Stimulated activated naive CD8-positive, alpha-beta T cell treated with anti-CD3 and anti-CD28 coated beads, Interleukin-15, Interleukin-2, amounts not matched to agents 100 ng/mL and 50 ng/mL, for 24 hours (primary cell): ENCODE results near the gene DPH7.
"Not testable (repeated sequence)": the region's sequence is repeated elsewhere in the genome, so short reads cannot be mapped to it uniquely, and the experiment has no call there.

Source experiments
- H3K27ac Mint-ChIP-seq: one replicate; pipeline ENCODE4 v1.8.0; 2021; ENCODE audit warnings: mild to moderate bottlenecking, mixed read lengths
- H3K27me3 Mint-ChIP-seq: one replicate; pipeline ENCODE4 v1.8.0; 2021; ENCODE audit warnings: mixed read lengths
- H3K36me3 Mint-ChIP-seq: one replicate; pipeline ENCODE4 v1.8.0; 2021; ENCODE audit warnings: low read depth, mixed read lengths
- H3K4me1 Mint-ChIP-seq: one replicate; pipeline ENCODE4 v1.8.0; 2021; ENCODE audit warnings: low read depth, mixed read lengths
- H3K4me3 Mint-ChIP-seq: one replicate; pipeline ENCODE4 v1.8.0; 2021; ENCODE audit warnings: mild to moderate bottlenecking, mixed read lengths
- H3K9me3 Mint-ChIP-seq: one replicate; pipeline ENCODE4 v1.8.0; 2021; ENCODE audit warnings: mixed read lengths

DPH7 gene

DNA sequence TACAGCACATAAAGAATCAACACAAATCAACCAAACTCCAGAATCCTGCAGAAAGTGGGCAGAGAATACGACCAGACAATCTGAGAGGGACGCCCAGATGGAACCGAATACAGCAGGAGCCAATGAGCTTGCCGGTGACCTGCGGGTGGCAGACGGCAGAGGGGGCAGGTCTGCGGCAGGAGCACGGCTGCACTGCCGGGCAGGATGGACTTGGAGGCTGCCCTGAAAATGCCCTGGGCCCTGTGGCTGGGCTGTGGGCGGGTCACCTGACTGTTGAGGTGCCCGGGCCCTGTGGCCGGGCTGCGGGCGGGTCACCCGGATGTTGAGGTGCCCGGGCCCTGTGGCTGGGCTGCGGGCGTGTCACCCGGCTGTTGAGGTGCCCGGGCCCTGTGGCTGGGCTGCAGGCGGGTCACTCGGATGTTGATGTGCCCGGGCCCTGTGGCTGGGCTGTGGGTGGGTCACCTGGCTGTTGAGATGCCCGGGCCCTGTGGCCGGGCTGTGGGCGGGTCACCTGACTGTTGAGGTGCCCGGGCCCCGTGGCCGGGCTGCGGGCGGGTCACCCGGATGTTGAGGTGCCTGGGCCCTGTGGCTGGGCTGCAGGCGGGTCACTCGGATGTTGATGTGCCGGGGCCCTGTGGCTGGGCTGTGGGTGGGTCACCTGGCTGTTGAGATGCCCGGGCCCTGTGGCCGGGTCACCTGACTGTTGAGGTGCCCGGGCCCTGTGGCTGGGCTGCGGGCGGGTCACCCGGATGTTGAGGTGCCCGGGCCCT lies 64.7 kb downstream of the DPH7 start:
- H3K4me1 Mint-ChIP-seq, H3K27me3 Mint-ChIP-seq, H3K9me3 Mint-ChIP-seq, H3K36me3 Mint-ChIP-seq, H3K4me3 Mint-ChIP-seq, H3K27ac Mint-ChIP-seq: not testable (repeated sequence)

DNA sequence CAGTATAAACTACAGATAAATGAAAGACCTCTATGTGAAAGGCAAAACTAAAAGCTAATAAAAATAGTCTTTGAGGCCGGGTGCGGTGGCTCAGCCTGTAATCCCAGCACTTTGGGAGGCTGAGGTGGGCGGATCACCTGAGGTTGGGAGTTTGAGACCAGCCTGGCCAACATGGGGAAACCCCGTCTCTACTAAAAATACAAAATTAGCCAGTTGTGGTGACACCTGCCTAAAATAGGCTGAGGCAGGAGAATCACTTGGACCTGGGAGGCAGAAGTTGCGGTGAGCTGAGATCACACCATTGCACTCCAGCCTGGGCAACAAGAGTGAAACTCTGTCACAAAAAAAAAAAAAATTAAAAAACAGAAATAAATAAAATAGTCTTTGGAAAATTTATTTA lies 65.6 kb downstream of the DPH7 start:
- H3K9me3 Mint-ChIP-seq, H3K36me3 Mint-ChIP-seq, H3K27me3 Mint-ChIP-seq, H3K27ac Mint-ChIP-seq, H3K4me1 Mint-ChIP-seq, H3K4me3 Mint-ChIP-seq: not testable (repeated sequence)

DNA sequence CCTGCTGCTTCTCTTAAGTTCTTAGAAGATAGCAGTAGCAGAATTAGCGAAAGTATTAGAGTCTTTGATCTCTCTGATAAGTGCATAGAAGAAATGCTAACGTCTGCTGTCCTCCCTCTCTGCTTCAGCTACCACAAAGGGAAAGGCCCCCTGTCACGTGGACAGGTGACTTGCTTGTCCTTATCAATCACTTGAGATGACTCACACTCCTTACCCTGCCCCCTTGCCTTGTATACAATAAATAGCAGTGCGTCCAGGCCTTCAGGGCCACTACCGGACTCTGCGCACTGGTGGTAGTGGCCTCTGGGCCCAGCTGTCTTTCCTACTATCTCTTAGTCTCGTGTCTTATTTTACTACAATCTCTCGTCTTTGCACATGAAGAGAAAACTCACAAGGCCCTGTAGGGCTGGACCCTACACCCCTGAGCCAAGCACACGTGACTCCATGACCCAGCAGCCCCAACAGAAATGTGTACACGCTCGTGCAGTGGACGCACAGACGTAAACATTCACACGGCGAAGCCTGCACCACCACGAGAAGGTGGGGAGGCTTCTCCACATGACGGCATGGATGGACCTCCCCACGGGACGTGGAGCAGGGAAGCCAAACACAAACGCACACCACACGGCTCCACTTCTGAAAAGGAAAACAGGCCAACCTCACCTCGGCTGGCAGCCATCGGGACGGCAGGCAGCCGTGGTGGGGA lies 66.8 kb downstream of the DPH7 start:
- no peak overlapping the region for H3K4me3 Mint-ChIP-seq
- H3K9me3 Mint-ChIP-seq = no peaks in the 10 kb centered on the region
- no peaks in the 10 kb centered on the region for H3K27me3 Mint-ChIP-seq
- no peak overlapping the region for H3K27ac Mint-ChIP-seq
- no peaks in the 10 kb centered on the region for H3K36me3 Mint-ChIP-seq
- peaks cover 3% of the 10 kb centered on the region for H3K4me1 Mint-ChIP-seq

DNA sequence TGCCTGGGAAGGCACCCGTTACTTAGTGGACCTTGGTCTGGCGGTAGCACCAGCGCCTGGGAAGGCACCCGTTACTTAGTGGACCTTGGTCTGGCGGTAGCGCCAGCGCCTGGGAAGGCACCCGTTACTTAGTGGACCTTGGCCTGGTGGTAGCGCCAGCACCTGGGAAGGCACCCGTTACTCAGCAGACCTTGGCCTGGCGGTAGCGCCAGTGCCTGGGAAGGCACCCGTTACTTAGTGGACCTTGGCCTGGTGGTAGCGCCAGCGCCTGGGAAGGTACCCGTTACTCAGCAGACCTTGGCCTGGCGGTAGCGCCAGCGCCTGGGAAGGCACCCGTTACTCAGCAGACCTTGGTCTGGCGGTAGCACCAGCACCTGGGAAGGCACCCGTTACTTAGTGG lies 67.6 kb downstream of the DPH7 start:
- H3K36me3 Mint-ChIP-seq, H3K27ac Mint-ChIP-seq, H3K9me3 Mint-ChIP-seq, H3K4me1 Mint-ChIP-seq, H3K4me3 Mint-ChIP-seq, H3K27me3 Mint-ChIP-seq: not testable (repeated sequence)

DNA sequence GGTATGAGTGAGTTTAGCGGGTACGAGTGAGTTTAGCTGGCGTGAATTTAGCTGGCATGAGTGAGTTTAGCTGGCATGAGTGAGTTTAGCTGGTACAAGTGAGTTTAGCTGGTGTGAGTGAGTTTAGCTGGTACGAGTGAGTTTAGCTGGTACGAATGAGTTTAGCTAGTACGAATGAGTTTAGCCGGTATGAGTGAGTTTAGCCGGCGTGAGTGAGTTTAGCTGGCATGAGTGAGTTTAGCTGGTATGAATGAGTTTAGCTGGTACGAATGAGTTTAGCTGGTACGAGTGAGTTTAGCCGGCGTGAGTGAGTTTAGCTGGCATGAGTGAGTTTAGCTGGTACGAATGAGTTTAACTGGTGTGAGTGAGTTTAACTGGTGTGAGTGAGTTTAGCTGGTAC lies 69.5 kb downstream of the DPH7 start:
- H3K4me1 Mint-ChIP-seq = peaks cover 3% of the 10 kb centered on the region

DNA sequence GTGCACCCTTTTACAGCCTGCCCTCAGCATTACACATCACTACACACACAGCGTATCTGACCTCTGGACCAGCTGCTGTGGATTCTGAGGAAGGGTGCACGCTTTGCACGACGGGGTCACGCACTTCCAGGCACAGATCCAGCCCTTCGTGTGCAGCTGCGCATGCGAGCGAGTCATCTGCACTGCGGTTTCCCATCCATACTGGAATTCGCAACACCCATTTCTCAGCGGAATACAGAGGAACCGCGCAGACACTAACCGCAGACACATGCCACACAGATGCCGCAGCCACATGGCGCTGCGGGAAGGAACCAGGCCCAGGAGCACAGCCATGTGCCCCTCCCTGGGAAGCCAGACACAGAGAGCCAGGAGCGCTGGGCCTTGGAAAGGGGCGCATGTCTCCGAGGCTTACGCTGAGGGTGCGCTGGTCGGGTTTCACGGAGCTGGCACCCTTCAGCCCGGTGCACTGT lies 72.0 kb downstream of the DPH7 start:
- Mint-ChIP-seq H3K27me3 (no peaks in the 10 kb centered on the region), H3K9me3 (no peaks in the 10 kb centered on the region), H3K36me3 (peaks cover 5% of the 10 kb centered on the region), H3K4me3 (no peak overlapping the region), H3K27ac (no peak overlapping the region), H3K4me1 (peaks cover 6% of the 10 kb centered on the region)

More for the DNA sequence above, 69.5 kb downstream of the DPH7 start:
- H3K9me3 Mint-ChIP-seq = no peaks in the 10 kb centered on the region
- H3K4me3 Mint-ChIP-seq = no peak overlapping the region
- H3K27ac Mint-ChIP-seq = no peak overlapping the region
- H3K27me3 Mint-ChIP-seq = no peaks in the 10 kb centered on the region
- H3K36me3 Mint-ChIP-seq = no peaks in the 10 kb centered on the region

DNA sequence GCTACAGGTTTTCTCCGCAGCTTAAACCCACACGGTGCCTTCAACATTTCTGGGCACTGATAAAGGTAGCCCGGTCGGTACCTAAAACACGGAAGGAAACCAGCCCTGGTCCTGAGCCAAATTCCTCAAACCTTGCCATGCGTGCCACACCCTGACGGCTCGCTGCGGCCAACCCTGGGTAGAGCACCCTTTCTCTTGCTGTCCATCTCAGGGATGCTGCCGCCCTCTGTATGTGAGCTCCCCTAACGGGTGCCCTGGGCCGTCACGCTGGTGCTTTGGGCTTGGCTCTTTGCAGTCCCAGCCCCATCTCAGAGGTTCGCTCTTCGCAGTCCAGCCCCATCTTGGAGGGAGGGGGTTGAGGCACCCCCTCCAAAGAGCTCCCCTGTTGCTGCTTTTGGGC lies 72.5 kb downstream of the DPH7 start:
- peaks cover 7% of the 10 kb centered on the region for H3K36me3 Mint-ChIP-seq
- no peak overlapping the region for H3K27ac Mint-ChIP-seq
- peaks cover 8% of the 10 kb centered on the region for H3K4me1 Mint-ChIP-seq
- H3K9me3 Mint-ChIP-seq = no peaks in the 10 kb centered on the region
- no peak overlapping the region for H3K4me3 Mint-ChIP-seq
- no peaks in the 10 kb centered on the region for H3K27me3 Mint-ChIP-seq

DNA sequence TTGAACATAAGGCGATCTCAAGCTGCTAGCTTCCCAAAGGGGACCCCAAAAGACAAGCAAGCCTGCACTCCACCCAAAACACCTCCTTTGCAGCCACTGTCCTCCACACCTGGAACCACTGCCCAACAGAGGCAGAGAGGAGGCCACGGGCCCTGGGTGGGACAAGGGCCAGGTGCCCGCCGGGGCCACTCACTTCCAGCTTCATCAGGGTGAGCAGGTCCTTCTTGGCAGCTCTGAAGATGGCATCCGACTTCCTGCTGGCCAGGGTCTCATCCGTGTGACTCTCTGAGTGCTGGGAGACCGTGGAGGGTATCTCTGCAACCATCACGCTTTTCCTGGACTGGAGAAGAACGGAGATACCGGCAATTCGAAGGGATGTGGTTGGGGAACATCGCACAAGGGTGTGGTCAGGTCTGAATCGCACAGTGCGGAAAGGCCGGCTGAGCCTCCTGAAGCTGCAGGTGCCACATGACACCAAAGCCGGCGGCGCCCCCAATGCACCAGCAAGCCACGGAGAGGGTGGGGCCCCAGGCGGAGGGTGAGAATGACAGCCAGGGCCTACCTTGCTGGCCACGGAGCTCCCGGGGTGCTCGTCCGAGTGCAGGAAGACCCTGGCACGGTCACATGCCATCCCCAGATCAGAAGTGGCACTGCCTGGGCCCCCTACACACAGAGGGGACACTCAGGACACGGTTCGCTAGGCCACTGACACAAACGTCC lies 73.1 kb downstream of the DPH7 start:
- peaks cover 7% of the 10 kb centered on the region for H3K36me3 Mint-ChIP-seq
- peaks cover 8% of the 10 kb centered on the region for H3K4me1 Mint-ChIP-seq
- H3K27ac Mint-ChIP-seq = no peak overlapping the region
- no peak overlapping the region for H3K4me3 Mint-ChIP-seq
- H3K27me3 Mint-ChIP-seq = no peaks in the 10 kb centered on the region
- no peaks in the 10 kb centered on the region for H3K9me3 Mint-ChIP-seq
